Epithelial cell of prostate (primary cell): ENCODE results near the gene SYNE3.

Experiments used
- DNase-seq: peaks from one replicate; pipeline ENCODE4 v3.0.0-alpha.2; 2011; ENCODE audit warnings: low read depth, low spot score
- H3K27ac ChIP-seq: fragments of 450-650 bp; 2 replicates; pipeline ENCODE4 v1.5.1; 2017; ENCODE audit warnings: mild to moderate bottlenecking

The SYNE3 gene

DNA sequence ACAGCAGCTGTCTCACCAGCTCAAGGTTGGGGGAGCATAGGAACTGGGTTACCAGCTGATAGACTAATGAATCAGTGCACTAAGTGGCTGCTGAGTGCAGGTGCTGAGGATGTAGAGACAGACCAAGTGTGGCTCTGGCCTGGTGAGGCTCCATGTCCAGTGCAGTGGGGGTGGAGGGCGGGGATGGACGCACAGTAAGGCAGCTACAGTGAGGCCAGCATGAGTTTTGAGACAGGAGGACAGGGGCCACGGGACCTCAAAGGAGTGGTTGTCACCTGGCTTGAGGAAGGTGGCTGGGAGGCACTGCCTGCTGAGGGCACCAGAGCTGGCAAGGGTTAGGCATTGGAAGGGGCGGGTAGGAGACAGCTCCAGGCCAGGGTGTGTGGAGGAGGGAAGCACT is 37.0 kb downstream of the SYNE3 start:
- DNase-seq: no peak
- H3K27ac ChIP-seq: no peak overlapping the region

DNA sequence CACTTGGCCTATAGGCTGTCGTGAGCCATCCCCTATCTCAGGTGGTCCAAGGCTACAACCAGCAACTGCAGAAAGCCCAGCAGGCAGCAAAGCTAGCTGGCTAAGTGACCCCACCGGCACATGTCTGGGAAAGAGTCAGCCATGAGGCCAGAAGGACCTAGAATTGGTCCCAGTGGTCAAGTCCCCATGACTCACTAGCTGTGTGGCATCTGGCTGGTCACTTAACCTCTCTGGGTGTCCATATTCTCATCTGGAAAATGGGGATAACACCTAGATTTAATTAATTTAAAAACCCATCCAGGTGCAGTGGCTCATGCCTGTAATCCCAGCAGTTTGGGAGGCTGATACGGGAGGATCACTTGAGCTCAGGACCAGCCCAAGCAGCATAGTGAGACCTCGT is 37.6 kb downstream of the SYNE3 start:
- no peak overlapping the region for H3K27ac ChIP-seq
- DNase-seq: no peak

DNA sequence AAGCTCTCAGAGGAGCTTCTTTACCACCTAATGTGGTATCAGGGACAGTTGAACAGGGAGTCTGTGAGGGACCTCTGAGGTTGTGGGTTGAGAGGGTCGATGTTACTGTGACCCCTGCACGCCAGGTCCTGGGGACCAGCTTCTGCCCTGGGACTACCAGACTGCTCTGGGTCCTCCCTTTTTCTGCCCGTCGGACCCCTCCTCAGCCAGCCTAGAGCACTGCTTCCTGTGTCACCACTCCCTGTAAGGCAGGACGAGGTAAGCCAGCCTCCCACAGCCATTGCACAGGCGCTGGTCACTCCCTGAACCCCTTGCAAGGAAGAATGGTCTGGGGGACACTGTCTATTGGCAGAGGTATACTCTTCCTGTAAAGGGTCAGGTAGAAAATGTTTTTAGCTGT is 38.1 kb downstream of the SYNE3 start:
- DNase-seq: no peak
- no peak overlapping the region for H3K27ac ChIP-seq

- no peak overlapping the region for H3K27ac ChIP-seq
Observed at GRCh38 chr14:95477411-95478269, 38.8 kb downstream of the SYNE3 start.

GRCh38 chr14:95476747-95477146 is 39.7 kb downstream of the SYNE3 start:
- DNase-seq: no peak
- no peak overlapping the region for H3K27ac ChIP-seq

More at GRCh38 chr14:95477411-95478269, 38.8 kb downstream of the SYNE3 start:
- DNase-seq: no peak

DNA sequence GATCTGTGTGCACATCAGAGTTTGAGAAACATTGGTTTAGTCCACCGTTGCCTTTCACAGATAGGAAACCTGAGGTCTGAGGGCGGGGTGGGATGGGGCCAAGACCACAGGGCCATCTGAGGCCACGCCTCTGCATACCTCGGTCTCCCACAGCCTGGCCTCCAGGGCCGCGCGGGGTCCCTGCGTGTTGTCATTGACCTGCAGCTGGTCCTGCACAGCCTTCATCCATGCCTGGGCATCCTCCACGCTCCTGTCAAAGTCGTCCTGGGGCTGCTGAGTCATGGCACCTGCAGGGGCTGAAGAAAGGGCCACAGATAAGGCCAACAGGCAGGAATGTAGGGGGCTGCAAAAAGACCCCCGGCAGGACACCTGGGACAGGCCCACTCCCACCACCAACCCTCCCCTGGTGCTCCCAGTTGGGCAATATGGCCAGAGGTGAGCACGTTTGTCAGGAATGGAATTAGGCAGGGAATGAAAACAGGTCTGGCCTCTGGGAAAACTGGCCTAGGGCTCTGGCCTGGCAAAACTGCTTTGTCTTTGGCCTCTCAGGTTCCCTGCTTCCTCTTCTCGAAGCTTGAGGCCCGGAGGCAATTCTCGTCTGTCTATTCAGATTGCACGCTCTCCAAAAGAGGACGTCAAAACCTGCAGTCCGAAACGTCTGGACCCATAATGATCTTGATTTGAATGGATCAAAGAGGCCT is 40.8 kb downstream of the SYNE3 start:
- H3K27ac ChIP-seq: no peak overlapping the region
- no peak for DNase-seq

DNA sequence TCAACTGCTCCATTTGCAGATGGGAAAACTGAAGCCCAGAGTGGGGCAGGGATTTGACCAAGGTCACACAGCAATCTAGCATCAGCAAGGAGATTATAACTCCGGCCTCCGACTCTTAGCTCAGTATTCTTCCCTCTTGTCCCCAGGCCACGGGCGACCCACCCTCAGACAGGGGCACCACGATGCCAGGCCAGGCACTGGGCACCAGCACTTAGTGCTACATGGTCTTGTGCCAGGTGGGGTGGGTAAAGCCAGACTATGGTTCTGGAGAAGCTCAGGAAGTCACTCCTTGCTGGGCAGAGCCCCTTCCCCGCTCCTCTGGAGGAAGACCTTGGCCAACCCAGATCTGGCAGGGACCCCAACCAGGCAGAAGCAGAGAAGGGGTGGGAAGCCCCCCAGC is 41.5 kb downstream of the SYNE3 start:
- no peak overlapping the region for H3K27ac ChIP-seq

DNA sequence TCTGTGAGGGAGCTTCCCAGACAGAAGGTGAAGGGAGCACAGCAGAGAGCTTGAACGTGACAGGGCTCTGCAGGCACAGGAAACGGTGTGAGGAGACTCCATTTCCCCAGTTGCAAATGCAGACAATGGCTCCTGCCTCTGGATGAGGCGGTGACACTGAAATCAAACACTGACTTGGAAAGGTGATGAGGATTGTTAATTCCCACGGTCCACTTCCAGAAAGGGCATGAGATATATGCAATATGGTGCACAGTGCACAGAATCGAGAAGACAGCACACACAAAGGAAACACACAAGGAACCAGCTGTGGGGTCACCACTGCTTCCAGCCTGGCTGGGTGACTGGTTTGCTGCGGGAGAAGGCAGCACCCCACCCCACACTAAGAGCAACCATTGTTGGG is 42.0 kb downstream of the SYNE3 start:
- H3K27ac ChIP-seq: no peak overlapping the region
- DNase-seq: no peak

More for the DNA sequence above, 41.5 kb downstream of the SYNE3 start:
- DNase-seq: no peak

DNA sequence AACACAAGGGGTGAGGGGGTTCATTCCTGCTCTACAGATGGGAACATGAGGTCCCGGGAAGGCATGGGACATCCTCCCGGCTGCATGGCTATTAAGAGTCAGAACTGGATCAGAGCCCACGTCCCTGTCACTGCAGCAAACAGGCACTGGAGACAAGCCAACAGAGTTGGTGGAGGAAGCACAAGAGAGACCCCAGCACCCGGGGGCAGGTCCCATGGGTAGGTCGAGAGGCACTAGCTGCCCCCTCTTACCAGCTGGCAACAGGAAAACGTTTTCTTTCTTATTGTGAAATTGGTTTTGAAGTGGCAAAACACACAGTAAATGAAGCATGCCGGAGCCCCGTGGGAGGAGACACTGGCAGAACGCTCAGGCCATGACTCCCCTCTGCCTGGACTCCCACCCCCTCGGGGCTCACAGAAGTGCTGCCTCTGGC is 43.6 kb downstream of the SYNE3 start:
- no peak overlapping the region for H3K27ac ChIP-seq

GRCh38 chr14:95471476-95471875 is 45.0 kb downstream of the SYNE3 start:
- no peak for DNase-seq
- no peak overlapping the region for H3K27ac ChIP-seq

More for the DNA sequence above, 43.6 kb downstream of the SYNE3 start:
- DNase-seq: no peak

- no peak overlapping the region for H3K27ac ChIP-seq
- no peak for DNase-seq
Observed at GRCh38 chr14:95471016-95471415, 45.4 kb downstream of the SYNE3 start.

DNA sequence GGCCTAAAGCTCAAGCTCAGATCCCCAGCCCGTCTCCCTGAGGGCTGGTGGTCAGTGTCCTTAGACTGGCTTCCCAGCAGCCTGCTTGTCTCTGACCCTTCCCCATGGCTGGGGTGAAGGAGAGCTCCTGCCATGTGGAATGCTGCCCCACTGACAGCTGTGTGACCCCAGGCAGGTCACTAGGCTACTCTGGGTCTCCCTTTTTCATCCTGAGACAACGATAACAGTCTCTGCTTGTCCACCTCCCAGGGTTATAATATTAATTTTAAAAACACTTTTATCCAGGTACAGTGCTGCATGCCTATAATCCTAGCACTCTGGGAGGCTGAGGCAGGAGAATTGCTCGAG is 47.3 kb downstream of the SYNE3 start:
- no peak for DNase-seq
- no peak overlapping the region for H3K27ac ChIP-seq

DNA sequence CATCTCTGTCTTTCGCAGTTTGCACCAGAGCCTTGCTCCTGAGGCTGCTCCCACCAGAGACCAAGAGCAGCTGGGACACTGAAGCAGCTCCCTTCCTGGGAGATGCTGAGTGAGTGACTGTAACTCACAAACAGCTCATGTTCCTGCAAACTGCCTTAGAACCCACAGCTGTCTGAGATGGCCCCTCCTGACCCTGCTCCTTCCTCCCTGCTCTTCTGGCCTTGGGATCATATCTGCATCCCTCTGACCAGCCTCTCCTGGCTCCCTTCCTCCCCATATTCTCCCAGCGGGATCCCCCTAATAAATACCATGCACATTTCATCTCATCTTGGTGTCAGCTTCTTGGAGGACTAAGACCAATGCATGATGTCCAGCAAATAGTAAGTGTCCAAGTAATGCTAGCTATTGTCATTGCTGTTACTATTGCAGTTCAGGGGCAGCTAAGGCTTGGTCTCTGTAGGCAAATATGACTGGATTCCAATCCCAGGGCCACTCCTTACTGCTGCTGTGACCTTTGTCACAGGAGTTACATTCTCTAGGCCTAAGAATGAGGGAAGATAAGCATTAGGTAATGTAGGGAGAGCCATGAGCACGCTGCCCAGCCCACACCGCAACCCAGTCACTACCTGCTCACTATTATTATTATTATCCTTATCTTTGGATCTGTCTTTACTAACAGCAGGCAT is 47.9 kb downstream of the SYNE3 start:
- no peak overlapping the region for H3K27ac ChIP-seq
- DNase-seq: no peak

DNA sequence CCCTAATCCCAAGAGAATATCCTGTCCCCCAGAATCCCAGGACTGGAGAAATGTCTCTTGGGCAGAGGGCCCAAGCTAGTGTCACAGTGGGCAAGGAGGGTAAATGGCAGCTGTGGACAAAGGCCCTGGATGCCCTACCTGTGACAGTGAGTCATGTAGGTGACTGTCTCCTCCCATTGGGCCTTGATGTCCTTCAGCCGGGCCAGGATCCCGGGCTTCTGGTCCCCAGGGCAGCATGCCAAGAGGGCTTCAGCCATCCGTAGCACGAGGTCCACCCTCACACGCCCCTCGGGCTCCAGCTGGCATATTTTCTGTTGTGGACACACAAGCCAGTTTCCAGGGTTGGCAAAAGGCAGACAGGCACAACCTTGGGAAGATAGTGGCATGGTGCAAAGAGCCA is 48.8 kb downstream of the SYNE3 start:
- DNase-seq: no peak
- H3K27ac ChIP-seq: no peak overlapping the region

GRCh38 chr14:95467232-95467631 is 49.2 kb downstream of the SYNE3 start:
- no peak for DNase-seq
- H3K27ac ChIP-seq: no peak overlapping the region
